Activated naive CD8-positive, alpha-beta T cell treated with anti-CD3 and anti-CD28 coated beads for 36 hours (primary cell): ENCODE data around the gene EFEMP2. TPM values are rescaled to one million over a fixed set of nuclear protein-coding genes. Genes with fewer than 3 reads are reported as not detected.

Experiments used
- DNase-seq: peaks from one replicate; pipeline ENCODE4 v3.0.0; 2021
- H3K27ac Mint-ChIP-seq: one replicate; pipeline ENCODE4 v1.8.0; 2022; ENCODE audit warnings: mild to moderate bottlenecking, moderate library complexity, mixed read lengths
- H3K27me3 Mint-ChIP-seq: one replicate; pipeline ENCODE4 v1.8.0; 2022; ENCODE audit warnings: mild to moderate bottlenecking, mixed read lengths
- H3K36me3 Mint-ChIP-seq: one replicate; pipeline ENCODE4 v1.8.0; 2021; ENCODE audit warnings: mild to moderate bottlenecking, mixed read lengths
- H3K4me1 Mint-ChIP-seq: one replicate; pipeline ENCODE4 v1.8.0; 2021; ENCODE audit warnings: mixed read lengths
- H3K4me3 Mint-ChIP-seq: one replicate; pipeline ENCODE4 v1.8.0; 2022; ENCODE audit warnings: mild to moderate bottlenecking, moderate library complexity, mixed read lengths
- H3K9me3 Mint-ChIP-seq: one replicate; pipeline ENCODE4 v1.8.0; 2022; ENCODE audit warnings: mixed read lengths
- total RNA-seq, 2 experiments: library from RNA; stranded (reverse); gene quantifications; one replicate each; pipeline ENCODE4 v1.2.3, GENCODE V29; 2021

The EFEMP2 gene
- total RNA-seq, 2 experiments from 2014 or later, result 8.5 to 8.9 TPM

- no peaks in the 10 kb centered on the region for H3K9me3 Mint-ChIP-seq
- peaks cover 34% of the 10 kb centered on the region for H3K36me3 Mint-ChIP-seq
- no peaks in the 10 kb centered on the region for H3K27me3 Mint-ChIP-seq
Measured at GRCh38 chr11:65859095-65859811, 13.3 kb downstream of the EFEMP2 start.

GRCh38 chr11:65858681-65859087, 13.9 kb downstream of the EFEMP2 start:
- H3K9me3 Mint-ChIP-seq, result no peaks in the 10 kb centered on the region
- H3K27me3 Mint-ChIP-seq, result no peaks in the 10 kb centered on the region
- peaks cover 40% of the 10 kb centered on the region for H3K36me3 Mint-ChIP-seq
- H3K4me3 Mint-ChIP-seq, result peak overlapping the region; percentile 95
- H3K4me1 Mint-ChIP-seq, result peaks cover 57% of the 10 kb centered on the region
- peak overlapping the region; percentile 98 for H3K27ac Mint-ChIP-seq
- DNase-seq, result no peak

More at GRCh38 chr11:65859095-65859811, 13.3 kb downstream of the EFEMP2 start:
- peak overlapping the region; percentile 98 for H3K27ac Mint-ChIP-seq
- peak overlapping the region; percentile 95 for H3K4me3 Mint-ChIP-seq
- peaks cover 53% of the 10 kb centered on the region for H3K4me1 Mint-ChIP-seq
- DNase-seq, result peak; percentile 99

GRCh38 chr11:65857853-65858680, 14.5 kb downstream of the EFEMP2 start, which contains the start of gene CFL1:
TSS of gene CFL1 (minus strand) at chr11:65858180. CDS start at chr11:65858099, 81 bp downstream.
- DNase-seq, result peak; percentile 100
- Mint-ChIP-seq H3K27me3 (no peaks in the 10 kb centered on the region), H3K27ac (peak within 1 kb of the TSS; percentile 98), H3K4me3 (peak within 1 kb of the TSS; percentile 96), H3K4me1 (peaks cover 58% of the 10 kb centered on the region), H3K9me3 (no peaks in the 10 kb centered on the region), H3K36me3 (peaks cover 44% of the 10 kb centered on the region)

- DNase-seq, result no peak
- H3K4me3 Mint-ChIP-seq, result peak overlapping the region; percentile 96
- H3K36me3 Mint-ChIP-seq, result peaks cover 44% of the 10 kb centered on the region
- H3K27me3 Mint-ChIP-seq, result no peaks in the 10 kb centered on the region
- no peaks in the 10 kb centered on the region for H3K9me3 Mint-ChIP-seq
- peak overlapping the region; percentile 88 for H3K27ac Mint-ChIP-seq
- peaks cover 53% of the 10 kb centered on the region for H3K4me1 Mint-ChIP-seq
Measured at GRCh38 chr11:65857500-65857852, 15.1 kb downstream of the EFEMP2 start.

GRCh38 chr11:65856689-65857499, 15.7 kb downstream of the EFEMP2 start:
- H3K9me3 Mint-ChIP-seq, result peaks cover 2% of the 10 kb centered on the region
- peak; percentile 87 for DNase-seq
- no peaks in the 10 kb centered on the region for H3K27me3 Mint-ChIP-seq
- H3K4me3 Mint-ChIP-seq, result peak overlapping the region; percentile 96
- H3K4me1 Mint-ChIP-seq, result peaks cover 51% of the 10 kb centered on the region
- H3K36me3 Mint-ChIP-seq, result peaks cover 46% of the 10 kb centered on the region
- H3K27ac Mint-ChIP-seq, result peak overlapping the region; percentile 88

- Mint-ChIP-seq H3K36me3 (peaks cover 54% of the 10 kb centered on the region), H3K9me3 (peaks cover 7% of the 10 kb centered on the region), H3K4me1 (peaks cover 43% of the 10 kb centered on the region), H3K27ac (peak overlapping the region; percentile 88), H3K4me3 (peak overlapping the region; percentile 96), H3K27me3 (no peaks in the 10 kb centered on the region)
- no peak for DNase-seq
Measured at GRCh38 chr11:65855927-65856363, 16.7 kb downstream of the EFEMP2 start.

GRCh38 chr11:65854852-65855837, 17.5 kb downstream of the EFEMP2 start:
- Mint-ChIP-seq H3K36me3 (peaks cover 54% of the 10 kb centered on the region), H3K27ac (peak overlapping the region; percentile 88), H3K4me3 (peak overlapping the region; percentile 96), H3K4me1 (peaks cover 43% of the 10 kb centered on the region), H3K9me3 (peaks cover 7% of the 10 kb centered on the region), H3K27me3 (no peaks in the 10 kb centered on the region)
- DNase-seq, result no peak

GRCh38 chr11:65854161-65854592, 18.4 kb downstream of the EFEMP2 start:
- Mint-ChIP-seq H3K4me3 (peak overlapping the region; percentile 40), H3K27me3 (no peaks in the 10 kb centered on the region), H3K4me1 (peaks cover 39% of the 10 kb centered on the region), H3K27ac (peak overlapping the region; percentile 68), H3K36me3 (peaks cover 54% of the 10 kb centered on the region), H3K9me3 (peaks cover 7% of the 10 kb centered on the region)
- DNase-seq, result no peak

- no peaks in the 10 kb centered on the region for H3K27me3 Mint-ChIP-seq
- peaks cover 33% of the 10 kb centered on the region for H3K4me1 Mint-ChIP-seq
- H3K36me3 Mint-ChIP-seq, result peaks cover 54% of the 10 kb centered on the region
Measured at GRCh38 chr11:65853246-65853979, 19.2 kb downstream of the EFEMP2 start.

GRCh38 chr11:65852508-65853245, 19.9 kb downstream of the EFEMP2 start:
- H3K27ac Mint-ChIP-seq, result peak overlapping the region; percentile 42
- DNase-seq, result no peak
- H3K4me3 Mint-ChIP-seq, result no peak overlapping the region
- H3K9me3 Mint-ChIP-seq, result peaks cover 7% of the 10 kb centered on the region
- H3K27me3 Mint-ChIP-seq, result no peaks in the 10 kb centered on the region
- H3K4me1 Mint-ChIP-seq, result peaks cover 32% of the 10 kb centered on the region
- H3K36me3 Mint-ChIP-seq, result peaks cover 54% of the 10 kb centered on the region

More at GRCh38 chr11:65853246-65853979, 19.2 kb downstream of the EFEMP2 start:
- peak overlapping the region; percentile 61 for H3K27ac Mint-ChIP-seq
- H3K4me3 Mint-ChIP-seq, result no peak overlapping the region
- peaks cover 7% of the 10 kb centered on the region for H3K9me3 Mint-ChIP-seq
- no peak for DNase-seq

GRCh38 chr11:65851811-65852507, 20.6 kb downstream of the EFEMP2 start:
- H3K4me3 Mint-ChIP-seq, result peak overlapping the region; percentile 32
- H3K27me3 Mint-ChIP-seq, result no peaks in the 10 kb centered on the region
- DNase-seq, result no peak
- H3K4me1 Mint-ChIP-seq, result peaks cover 32% of the 10 kb centered on the region
- peak overlapping the region; percentile 47 for H3K27ac Mint-ChIP-seq
- peaks cover 54% of the 10 kb centered on the region for H3K36me3 Mint-ChIP-seq
- H3K9me3 Mint-ChIP-seq, result peaks cover 7% of the 10 kb centered on the region

- Mint-ChIP-seq H3K4me3 (no peak overlapping the region), H3K4me1 (peaks cover 24% of the 10 kb centered on the region), H3K27ac (peak overlapping the region; percentile 34), H3K36me3 (peaks cover 46% of the 10 kb centered on the region), H3K27me3 (no peaks in the 10 kb centered on the region), H3K9me3 (peaks cover 7% of the 10 kb centered on the region)
- no peak for DNase-seq
Measured at GRCh38 chr11:65851083-65851579, 21.5 kb downstream of the EFEMP2 start.
